GM19023 (cell line): Measurements from ENCODE around the gene SYVN1.
"Not testable (repeated sequence)": the region's sequence is repeated elsewhere in the genome, so short reads cannot be mapped to it uniquely, and the experiment has no call there.

Experiments
- ATAC-seq: cut with Tn5 transposase; IDR thresholded peaks from one replicate; pipeline ENCODE4 v1.9.1; 2021; ENCODE audit warnings: mild to moderate bottlenecking, moderate library complexity; ENCODE audit not compliant: unreplicated experiment

The SYVN1 gene

GRCh38 chr11:65128182-65129145 is 5.9 kb downstream of the SYVN1 start:
- no peak for ATAC-seq

DNA sequence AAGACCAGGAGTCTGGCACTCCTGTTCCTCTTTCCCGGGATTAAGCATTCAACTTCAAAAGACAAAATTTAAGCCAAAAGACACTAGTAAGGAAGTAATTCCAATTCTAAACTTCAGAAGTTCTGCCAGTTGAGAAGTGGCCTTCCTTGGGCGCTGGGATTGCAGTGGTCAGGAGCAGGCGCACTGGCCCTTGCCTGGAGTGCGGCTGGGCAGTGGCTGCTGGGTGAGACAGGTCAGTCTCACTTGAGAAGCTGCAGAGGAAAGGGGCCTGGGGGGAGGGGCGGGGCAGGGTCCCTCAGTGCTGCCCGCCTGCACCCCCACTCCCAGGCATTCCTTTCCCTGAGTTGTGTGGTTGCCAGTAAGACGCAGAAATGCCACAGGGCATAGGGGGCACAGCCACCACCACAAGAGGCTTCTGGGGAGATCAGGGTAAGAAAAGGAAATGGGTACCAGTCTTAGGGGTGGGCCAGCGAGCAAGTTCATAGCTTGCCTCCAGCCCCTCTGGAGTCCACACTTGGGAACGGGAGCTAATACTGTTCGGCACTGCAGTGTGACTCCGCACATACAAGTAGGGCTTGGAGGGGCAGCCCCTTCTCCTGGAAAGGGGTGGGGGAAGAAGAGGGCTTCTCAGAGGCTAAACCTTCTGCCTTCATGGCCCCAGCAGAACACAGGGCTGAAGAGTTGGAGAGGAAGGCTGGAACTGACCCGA is 6.7 kb downstream of the SYVN1 start:
- ATAC-seq = no peak

GRCh38 chr11:65126624-65127274 is 7.6 kb downstream of the SYVN1 start:
- ATAC-seq = no peak

- ATAC-seq = no peak
These were observed 8.9 kb downstream of the SYVN1 start for GRCh38 chr11:65125197-65126056.

- no peak for ATAC-seq
These were observed 9.7 kb downstream of the SYVN1 start for GRCh38 chr11:65124480-65125196.

GRCh38 chr11:65121865-65122696 is 12.2 kb downstream of the SYVN1 start, which contains the start of the genes FAU and MRPL49:
TSS of gene FAU (minus strand) at chr11:65122134. CDS start at chr11:65121813, 321 bp downstream.
TSS of gene MRPL49 (plus strand) at chr11:65122321. CDS start at chr11:65122347, 26 bp downstream.
- peak; percentile 62 for ATAC-seq

DNA sequence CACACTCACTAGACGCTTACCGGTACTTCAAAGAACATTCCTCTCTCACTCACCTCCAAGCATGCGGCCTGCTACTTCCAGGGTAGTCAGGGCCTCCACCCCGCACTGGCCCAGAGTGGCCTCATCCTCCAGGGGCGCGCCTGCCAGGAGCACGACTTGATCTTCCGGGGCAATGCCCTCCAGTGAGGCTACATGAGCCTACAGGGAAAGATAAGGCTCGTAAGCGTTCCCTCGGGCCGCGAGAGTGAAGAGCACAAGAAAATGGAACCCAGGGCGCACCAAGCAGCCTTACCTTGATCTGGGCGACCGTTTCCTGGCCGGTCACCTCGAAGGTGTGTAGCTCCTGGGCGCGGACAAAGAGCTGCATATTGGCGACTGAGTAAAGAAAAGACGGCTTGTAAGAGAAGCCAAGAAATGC is 12.9 kb downstream of the SYVN1 start:
- no peak for ATAC-seq

GRCh38 chr11:65120831-65121230 is 13.5 kb downstream of the SYVN1 start:
- ATAC-seq = no peak

DNA sequence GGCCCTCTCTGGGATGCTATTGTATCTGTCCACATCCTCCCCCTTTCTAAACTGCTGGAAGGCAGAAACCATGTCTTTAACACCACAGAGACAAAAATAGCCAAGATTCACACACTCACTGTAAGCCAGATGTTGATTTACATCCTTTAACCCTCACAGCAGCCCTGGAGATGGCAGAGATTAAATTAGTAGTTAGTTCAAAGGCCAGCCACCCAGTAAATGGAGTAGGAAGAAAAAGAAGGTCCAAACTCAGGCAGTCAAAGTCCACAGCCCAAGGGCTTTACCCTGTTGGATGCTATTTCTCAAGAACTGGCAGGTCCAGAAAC is 14.7 kb downstream of the SYVN1 start:
- no peak for ATAC-seq

DNA sequence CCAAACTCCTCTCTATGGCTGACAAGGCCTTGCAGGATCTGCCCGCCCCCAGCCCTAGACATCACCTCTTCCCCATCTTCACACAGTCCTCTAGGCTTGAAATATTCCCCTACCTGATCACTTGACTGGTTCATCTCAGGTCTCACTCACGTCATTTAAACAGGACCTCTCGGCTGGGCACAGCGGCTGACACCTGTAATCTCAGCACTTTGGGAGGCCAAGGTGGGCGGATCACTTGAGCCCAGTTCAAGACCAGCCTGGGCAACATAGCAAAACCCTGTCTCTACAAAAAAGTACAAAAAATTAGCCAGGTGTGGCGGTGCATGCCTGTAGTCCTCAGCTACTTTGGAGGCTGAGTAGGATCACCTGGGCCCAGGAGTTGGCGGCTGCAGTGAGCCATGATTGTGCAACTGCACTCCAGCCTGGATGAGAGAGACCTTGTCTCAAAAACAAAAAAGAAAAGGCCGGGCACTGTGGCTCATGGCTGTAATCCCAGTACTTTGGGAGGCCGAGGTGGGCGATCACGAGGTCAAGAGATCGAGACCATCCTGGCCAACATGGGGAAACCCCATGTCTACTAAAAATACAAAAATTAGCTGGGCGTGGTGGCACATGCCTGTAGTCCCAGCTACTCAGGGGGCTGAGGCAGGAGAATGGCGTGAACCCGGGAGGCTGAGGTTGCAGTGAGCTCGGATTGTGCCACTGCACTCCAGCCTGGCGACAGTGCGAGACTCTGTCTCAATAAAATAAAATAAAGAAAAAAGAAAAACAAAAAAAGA is 15.2 kb downstream of the SYVN1 start:
- ATAC-seq = not testable (repeated sequence)

DNA sequence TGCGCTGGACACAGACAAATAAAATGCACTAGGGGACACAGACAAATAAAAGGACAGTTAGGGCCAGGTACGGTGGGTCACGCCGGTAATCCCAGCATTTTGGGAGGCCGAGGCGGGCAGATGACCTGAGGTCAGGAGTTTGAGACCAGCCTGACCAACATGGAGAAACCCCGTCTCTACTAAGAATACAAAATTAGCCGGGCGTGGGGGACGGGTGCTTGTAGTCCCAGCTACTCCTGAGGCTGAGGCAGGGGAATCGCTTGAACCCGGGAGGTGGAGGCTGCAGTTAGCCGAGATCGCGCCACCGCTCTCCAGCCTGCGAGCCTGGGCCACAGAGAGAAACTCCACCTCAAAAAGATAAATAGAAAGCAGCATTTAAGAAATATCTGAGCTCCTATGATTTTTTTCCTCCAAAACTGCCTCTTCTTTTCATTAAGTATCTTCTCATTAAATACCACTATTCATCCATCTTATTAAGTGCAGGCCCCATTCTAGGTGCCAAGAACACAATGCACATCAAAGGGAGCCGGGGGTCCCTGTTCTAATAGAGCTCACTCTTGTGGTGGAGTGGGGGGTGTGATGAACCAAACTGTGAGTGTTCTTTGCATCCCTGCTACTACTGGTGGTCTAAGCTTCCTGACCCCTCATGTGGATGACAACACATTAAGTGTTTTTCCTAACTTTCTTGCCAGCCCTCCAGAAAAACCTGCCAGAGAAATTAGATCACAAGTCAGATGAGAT is 16.1 kb downstream of the SYVN1 start:
- no peak for ATAC-seq

- peak; percentile 61 for ATAC-seq
These were observed 16.9 kb downstream of the SYVN1 start, which contains the start of gene ZNHIT2 for GRCh38 chr11:65117206-65118096. TSS of gene ZNHIT2 (minus strand) at chr11:65117701. CDS start at chr11:65117653, 48 bp downstream.

DNA sequence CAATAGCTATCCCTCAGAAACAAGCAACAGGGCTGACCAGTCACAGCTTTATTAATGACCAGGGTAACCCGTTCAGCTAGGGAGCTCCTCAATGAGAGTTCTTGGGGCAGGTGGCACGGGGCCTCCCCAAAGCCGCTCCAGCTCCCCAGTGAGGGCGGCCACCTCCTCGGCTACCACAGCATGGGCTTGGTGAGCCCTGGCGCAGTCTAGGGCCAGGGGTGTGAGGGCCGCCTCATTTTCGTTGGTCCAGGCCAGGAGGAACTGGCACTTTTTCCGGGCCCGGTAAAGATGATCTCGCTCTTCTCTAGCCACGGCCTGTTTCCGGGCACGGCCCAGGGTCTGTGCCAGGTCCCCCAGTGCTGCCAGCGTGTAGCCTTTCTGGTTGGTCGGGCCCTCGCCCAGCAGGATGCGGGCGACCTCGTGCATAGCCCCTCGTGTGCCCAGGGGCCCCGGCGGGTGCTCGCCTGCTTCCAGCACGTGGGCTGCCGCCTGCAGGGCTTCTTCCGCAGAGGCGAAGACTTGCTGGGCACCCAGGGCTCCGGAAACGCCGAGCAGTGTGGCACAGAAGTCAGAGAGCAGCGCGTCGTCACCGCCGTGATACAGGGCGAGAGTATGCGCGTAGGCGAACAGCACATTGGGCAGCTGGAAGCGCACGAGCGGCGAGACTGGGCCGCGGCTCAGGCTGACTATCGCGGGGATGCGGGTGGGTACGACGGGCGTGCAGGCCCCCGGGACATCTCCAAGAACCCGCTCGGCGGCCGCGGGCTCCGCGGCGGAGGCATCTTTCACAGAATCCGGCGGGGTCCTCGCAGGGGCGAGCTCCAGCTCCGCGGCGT is 17.7 kb downstream of the SYVN1 start:
- no peak for ATAC-seq

DNA sequence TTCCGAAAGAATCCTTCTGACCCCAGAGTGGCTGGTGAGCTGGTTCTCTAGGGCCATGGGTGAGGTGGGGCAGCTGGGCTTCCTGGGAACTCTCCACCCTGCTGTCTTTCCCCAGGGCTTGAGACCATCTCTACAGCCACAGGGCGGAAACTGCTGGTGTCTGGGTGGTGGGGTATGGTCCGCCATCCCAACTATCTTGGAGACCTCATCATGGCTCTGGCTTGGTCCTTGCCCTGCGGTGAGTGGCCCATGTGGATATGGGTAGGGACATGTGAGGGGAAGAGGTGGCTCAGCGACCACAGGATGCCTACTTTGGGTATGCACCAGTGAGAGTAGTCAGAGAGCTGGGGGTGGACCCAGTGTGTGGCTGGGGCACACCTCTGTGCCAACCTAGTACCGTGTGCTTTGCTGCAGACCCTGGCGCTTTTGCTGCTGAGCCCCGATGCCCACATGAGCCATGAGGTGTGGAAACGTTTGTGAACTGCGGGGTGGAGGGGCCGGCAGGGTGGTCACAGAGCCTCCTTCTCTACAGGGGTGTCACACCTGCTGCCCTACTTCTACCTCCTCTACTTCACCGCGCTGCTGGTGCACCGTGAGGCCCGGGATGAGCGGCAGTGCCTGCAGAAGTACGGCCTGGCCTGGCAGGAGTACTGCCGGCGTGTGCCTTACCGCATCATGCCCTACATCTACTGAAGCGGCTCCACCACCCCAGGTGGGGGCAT is 18.8 kb downstream of the SYVN1 start:
- no peak for ATAC-seq
